Left hindlimb (tissue), 1 donor: Measurements from ENCODE around the gene CDX1.
A peak's percentile ranks its signal among the peaks of the same experiment; 100 is the strongest.
"Not testable (repeated sequence)": the region's sequence is repeated elsewhere in the genome, so short reads cannot be mapped to it uniquely, and the experiment has no call there.

Experiments used
- DNase-seq: peaks from one replicate; pipeline ENCODE4 v3.0.0-alpha.2; 2018

Gene CDX1

GRCh38 chr5:150210644-150211043 is 44.1 kb downstream of the CDX1 start:
- DNase-seq: no peak

GRCh38 chr5:150211156-150212030 is 44.8 kb downstream of the CDX1 start:
- DNase-seq: no peak

- DNase-seq: peak; percentile 65
These were observed 47.0 kb downstream of the CDX1 start for GRCh38 chr5:150213530-150213929.

GRCh38 chr5:150214289-150214688 is 47.7 kb downstream of the CDX1 start:
- DNase-seq: no peak

GRCh38 chr5:150215979-150216944 is 49.7 kb downstream of the CDX1 start:
- DNase-seq: peak; percentile 79

- no peak for DNase-seq
These were observed 50.5 kb downstream of the CDX1 start for GRCh38 chr5:150217038-150217437.

- peak; percentile 85 for DNase-seq
These were observed 51.5 kb downstream of the CDX1 start for GRCh38 chr5:150217873-150218692.

GRCh38 chr5:150218693-150219035 is 52.1 kb downstream of the CDX1 start:
- DNase-seq: no peak

GRCh38 chr5:150219142-150219541 is 52.6 kb downstream of the CDX1 start:
- no peak for DNase-seq

- DNase-seq: no peak
These were observed 53.3 kb downstream of the CDX1 start for GRCh38 chr5:150219861-150220260.

GRCh38 chr5:150221471-150221870 is 54.9 kb downstream of the CDX1 start:
- no peak for DNase-seq

- DNase-seq: no peak
These were observed 56.3 kb downstream of the CDX1 start for GRCh38 chr5:150222906-150223305.

- no peak for DNase-seq
These were observed 56.9 kb downstream of the CDX1 start for GRCh38 chr5:150223474-150223873.

GRCh38 chr5:150224483-150225027 is 58.0 kb downstream of the CDX1 start:
- no peak for DNase-seq

GRCh38 chr5:150227036-150227435 is 60.5 kb downstream of the CDX1 start:
- no peak for DNase-seq

GRCh38 chr5:150227606-150228273 is 61.2 kb downstream of the CDX1 start:
- no peak for DNase-seq

GRCh38 chr5:150229571-150229970 is 63.0 kb downstream of the CDX1 start:
- no peak for DNase-seq

GRCh38 chr5:150230842-150231241 is 64.3 kb downstream of the CDX1 start:
- DNase-seq: no peak

GRCh38 chr5:150233706-150234105 is 67.1 kb downstream of the CDX1 start:
- not testable (repeated sequence) for DNase-seq
